HG02678 (cell line): ENCODE measurements around the gene RPS8.
A peak's percentile ranks its signal among the peaks of the same experiment; 100 is the strongest.
"Not testable (repeated sequence)": the region's sequence is repeated elsewhere in the genome, so short reads cannot be mapped to it uniquely, and the experiment has no call there.

ENCODE experiments used
- ATAC-seq: cut with Tn5 transposase; IDR thresholded peaks from one replicate; pipeline ENCODE4 v1.9.1; 2021; ENCODE audit warnings: mild to moderate bottlenecking, moderate library complexity; ENCODE audit not compliant: unreplicated experiment

The RPS8 gene

GRCh38 chr1:44780583-44781121 is 5.3 kb downstream of the RPS8 start:
- ATAC-seq = no peak

- no peak for ATAC-seq
Observed at GRCh38 chr1:44783697-44784093, 8.4 kb downstream of the RPS8 start.

GRCh38 chr1:44784094-44785028 is 9.0 kb downstream of the RPS8 start:
- no peak for ATAC-seq

GRCh38 chr1:44785029-44785380 is 9.7 kb downstream of the RPS8 start:
- ATAC-seq = no peak

GRCh38 chr1:44785501-44786137 is 10.3 kb downstream of the RPS8 start:
- no peak for ATAC-seq

- peak; percentile 49 for ATAC-seq
Observed at GRCh38 chr1:44786138-44786840, 10.9 kb downstream of the RPS8 start.

- no peak for ATAC-seq
Observed at GRCh38 chr1:44786841-44787426, 11.6 kb downstream of the RPS8 start.

- no peak for ATAC-seq
Observed at GRCh38 chr1:44787506-44787905, 12.2 kb downstream of the RPS8 start.

GRCh38 chr1:44788120-44788860 is 12.9 kb downstream of the RPS8 start, which contains the start of gene BEST4:
TSS of gene BEST4 (minus strand) at chr1:44788170. CDS start at chr1:44787705, 465 bp downstream.
- ATAC-seq = no peak

GRCh38 chr1:44790968-44791801 is 15.8 kb downstream of the RPS8 start:
- no peak for ATAC-seq

GRCh38 chr1:44792736-44793502 is 17.6 kb downstream of the RPS8 start:
- ATAC-seq = no peak

- ATAC-seq = not testable (repeated sequence)
Observed at GRCh38 chr1:44797886-44798285, 22.5 kb downstream of the RPS8 start.

- ATAC-seq = no peak
Observed at GRCh38 chr1:44798481-44799365, 23.4 kb downstream of the RPS8 start.

- peak; percentile 82 for ATAC-seq
Observed at GRCh38 chr1:44799770-44800584, 24.6 kb downstream of the RPS8 start, which contains the start of gene PLK3. TSS of gene PLK3 (plus strand) at chr1:44800377. CDS start at chr1:44800464, 87 bp downstream.

GRCh38 chr1:44801491-44802305 is 26.4 kb downstream of the RPS8 start:
- no peak for ATAC-seq
